HG03108 (cell line): Measurements from ENCODE around the gene ST8SIA1.

Source experiments
- ATAC-seq: cut with Tn5 transposase; IDR thresholded peaks from one replicate; pipeline ENCODE4 v1.9.1; 2021; ENCODE audit warnings: moderate library complexity; ENCODE audit not compliant: unreplicated experiment

The ST8SIA1 gene

DNA sequence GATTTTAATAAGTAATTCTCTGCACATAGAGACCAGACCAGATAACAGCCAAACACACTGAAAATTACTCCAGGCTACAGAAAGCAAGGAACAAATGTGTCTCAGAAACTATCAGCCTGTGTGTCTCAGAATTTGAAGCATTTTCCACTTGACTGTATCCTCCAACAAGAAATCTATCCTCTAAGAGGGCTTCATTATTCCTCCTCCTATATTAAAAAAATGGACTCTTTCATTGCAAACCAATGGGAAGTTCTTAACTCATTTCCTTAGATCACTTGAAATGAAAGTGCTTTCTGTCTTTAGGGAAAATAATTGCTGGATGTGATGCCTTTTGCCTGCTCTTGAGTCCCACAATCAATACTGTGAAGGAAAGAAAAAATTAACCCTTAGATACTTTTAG is 2.3 kb downstream of the ST8SIA1 start:
- no peak for ATAC-seq

- ATAC-seq, result no peak
These were observed 4.9 kb downstream of the ST8SIA1 start for GRCh38 chr12:22329621-22330020.

DNA sequence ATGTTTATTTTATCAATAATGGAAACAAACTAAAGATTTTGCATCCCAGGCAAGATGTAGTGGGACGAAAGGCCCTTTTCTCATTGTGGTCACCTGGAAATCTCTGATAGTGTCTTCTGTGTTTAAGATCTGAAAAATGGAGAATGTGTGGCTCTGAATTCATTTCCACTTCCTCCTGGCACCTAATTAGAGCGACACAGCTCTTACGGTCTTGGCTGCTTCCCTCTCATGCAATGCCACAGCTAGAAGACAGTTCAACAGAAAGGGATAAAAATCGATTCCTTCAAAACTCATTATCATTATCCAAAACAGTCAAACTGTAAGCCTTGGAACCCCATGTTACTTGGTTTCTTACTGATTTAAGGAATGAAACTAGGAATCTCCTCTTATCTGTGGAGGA is 9.3 kb downstream of the ST8SIA1 start:
- ATAC-seq, result no peak

DNA sequence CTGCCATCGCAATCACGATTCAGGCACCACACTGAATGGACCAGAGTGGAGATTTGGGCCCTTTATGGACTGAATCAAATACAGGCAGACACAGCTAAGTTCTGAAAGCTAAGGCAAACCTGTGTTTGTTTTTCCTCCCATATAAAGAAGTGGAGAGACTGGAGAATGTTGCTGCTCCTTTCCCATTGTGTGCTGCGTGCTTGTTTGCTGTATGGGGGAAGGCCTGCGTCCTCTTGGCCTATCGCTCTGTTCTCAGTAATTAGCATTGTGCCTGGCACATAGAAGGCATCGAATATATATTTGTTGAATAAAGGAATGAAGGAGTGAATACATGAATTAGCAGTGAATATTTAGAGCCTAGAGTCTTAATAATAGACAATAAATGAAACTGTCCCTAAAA is 12.4 kb downstream of the ST8SIA1 start:
- ATAC-seq, result no peak

DNA sequence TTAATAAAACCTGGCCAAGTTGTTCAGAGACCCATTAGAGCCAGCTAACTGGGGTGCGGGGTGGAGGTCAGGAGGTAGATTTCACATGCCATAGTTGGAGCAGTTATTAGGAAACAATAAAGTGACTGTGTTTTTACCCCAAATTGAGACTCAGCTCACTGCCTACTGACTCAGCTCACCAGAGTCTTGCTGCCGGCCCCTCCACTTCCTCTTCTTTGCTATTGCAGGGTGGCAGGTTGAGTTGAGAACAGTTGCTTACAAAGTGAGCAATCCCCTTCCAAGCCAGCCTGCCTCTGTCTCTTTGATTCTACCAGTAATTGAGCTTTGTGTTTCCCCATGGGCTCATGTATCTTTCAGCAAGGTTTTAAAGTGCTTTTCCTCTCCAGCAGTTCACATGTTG is 12.9 kb downstream of the ST8SIA1 start:
- ATAC-seq, result no peak

DNA sequence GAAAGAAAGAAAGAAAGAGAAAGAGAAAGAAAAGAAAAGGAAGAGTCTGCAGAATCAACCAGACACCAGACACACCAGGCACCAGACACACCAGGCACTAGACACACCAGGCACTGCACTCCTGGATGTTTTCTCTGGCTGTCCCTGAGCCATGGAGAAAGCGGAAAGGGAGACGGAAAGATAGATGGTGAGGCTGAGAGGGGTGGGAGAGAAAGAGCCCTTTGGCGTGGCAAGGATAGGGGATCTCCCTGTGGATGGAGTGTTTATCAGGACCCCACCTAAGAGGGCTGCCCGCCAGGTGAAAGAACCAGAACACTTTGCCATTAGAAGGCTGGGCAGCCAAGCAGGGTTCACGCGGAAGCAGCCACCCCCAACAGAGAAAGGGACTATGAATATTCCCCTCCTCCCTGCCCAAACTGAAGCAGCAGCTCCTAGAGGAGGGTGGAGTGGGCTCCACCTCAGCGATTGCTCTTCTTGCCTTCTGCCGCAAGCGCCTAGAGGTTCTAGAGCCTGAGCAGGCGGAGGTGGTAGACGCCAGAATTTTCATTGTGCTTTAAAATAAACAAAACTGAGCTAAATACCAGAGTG is 13.4 kb downstream of the ST8SIA1 start:
- ATAC-seq, result no peak

DNA sequence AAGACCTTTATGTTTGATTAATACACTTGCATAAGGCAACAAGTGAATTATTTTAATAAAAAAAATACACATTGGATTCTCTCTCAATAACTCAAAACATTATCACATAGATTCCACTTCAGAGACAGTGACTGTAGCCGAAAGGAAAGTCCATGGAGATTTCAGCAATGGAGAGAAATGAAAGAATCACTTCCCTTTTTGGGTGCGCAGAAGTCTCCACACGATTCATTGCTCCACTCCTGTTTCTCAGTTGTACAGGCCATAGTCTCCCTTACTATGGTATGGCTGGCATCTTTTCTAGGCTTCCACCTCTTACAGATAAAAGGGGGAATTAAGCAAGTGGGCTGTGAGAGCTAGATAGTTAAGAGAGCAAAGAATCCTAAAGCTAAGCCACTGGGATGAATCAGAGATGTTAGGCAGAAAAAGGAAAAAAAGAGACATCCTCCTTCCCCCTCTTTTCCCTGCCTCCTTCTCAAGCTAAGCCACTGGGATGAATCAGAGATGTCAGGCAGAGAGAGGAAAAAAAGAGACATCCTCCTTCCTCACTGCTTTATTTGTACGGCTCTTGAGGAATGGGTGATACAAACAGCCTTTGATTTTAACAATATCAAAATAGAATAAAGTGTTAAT is 16.3 kb downstream of the ST8SIA1 start:
- ATAC-seq, result no peak

GRCh38 chr12:22313963-22314330 is 20.6 kb downstream of the ST8SIA1 start:
- no peak for ATAC-seq

DNA sequence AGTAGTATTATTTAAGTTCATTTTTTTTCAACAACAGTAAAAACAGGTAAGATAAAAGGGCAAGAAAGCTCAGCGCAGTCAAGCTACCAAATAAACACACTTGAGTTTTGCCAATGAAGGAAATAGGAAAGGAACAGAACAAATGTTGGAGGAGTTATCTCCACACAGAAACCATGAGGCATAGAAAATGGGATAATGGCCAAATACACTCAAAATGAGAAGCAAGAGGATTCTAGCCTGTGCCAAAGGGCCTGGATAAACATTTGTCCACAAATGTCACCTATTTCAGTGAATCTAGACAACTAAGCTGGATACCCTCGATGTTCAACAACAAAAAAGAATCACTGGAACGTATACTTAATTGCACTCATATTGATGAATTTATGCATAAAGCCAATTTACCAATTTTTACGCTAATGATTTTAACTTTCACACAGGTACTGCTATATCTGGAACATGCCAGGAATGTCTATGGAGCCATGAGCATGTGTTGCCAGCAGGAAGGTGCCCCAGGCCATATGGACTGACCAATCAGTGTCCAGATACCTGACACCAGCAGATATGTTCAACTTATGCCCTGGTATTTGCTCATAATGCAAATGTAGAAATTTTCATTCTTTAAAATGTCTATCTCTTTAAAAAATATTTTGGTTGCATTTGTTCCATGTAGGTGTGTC is 21.1 kb downstream of the ST8SIA1 start:
- ATAC-seq, result no peak

- ATAC-seq, result no peak
These were observed 22.2 kb downstream of the ST8SIA1 start for GRCh38 chr12:22312336-22312735.

GRCh38 chr12:22310709-22311108 is 23.8 kb downstream of the ST8SIA1 start:
- no peak for ATAC-seq

GRCh38 chr12:22310275-22310674 is 24.2 kb downstream of the ST8SIA1 start:
- no peak for ATAC-seq

GRCh38 chr12:22307811-22308210 is 26.7 kb downstream of the ST8SIA1 start:
- no peak for ATAC-seq

DNA sequence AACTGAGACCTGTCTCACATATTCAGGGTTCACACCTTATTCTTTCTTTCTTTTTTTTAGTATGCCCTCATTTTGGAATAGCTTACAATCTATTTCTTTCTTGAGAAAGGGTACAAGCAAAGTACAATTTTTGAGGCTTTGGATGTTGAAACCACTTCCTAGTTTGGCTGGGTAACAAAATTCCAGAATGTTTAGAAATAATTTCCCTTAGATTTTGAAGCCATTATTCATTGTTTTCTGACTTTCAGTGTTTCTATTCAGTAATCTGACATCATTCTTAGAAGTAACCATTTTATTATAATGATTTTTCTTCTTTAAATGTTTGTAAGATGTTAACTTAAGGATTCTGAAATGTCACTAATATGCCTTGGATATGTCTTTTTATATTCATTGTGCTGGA is 28.2 kb downstream of the ST8SIA1 start:
- ATAC-seq, result no peak

- no peak for ATAC-seq
These were observed 30.2 kb downstream of the ST8SIA1 start for GRCh38 chr12:22304341-22304740.

- ATAC-seq, result no peak
These were observed 35.1 kb downstream of the ST8SIA1 start for GRCh38 chr12:22299294-22299912.

DNA sequence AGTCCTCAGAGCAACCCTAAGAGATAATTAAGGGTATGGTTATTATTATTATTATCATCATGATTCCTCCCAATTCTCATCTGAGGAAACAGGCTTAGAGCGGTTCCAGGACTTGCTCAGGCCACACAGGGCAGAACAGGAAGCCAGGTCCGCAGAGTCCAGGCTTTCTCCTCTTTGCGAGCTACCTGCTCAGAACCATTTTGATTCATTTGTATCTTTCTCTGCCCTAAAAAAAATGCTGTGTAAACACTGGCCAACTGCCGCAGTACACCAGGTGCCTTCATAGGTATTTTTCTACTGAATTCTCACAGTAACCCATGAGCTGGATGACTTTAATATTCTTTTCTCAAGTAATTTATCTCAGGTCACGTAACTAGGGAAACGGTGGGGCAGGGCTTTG is 45.3 kb downstream of the ST8SIA1 start:
- ATAC-seq, result no peak

DNA sequence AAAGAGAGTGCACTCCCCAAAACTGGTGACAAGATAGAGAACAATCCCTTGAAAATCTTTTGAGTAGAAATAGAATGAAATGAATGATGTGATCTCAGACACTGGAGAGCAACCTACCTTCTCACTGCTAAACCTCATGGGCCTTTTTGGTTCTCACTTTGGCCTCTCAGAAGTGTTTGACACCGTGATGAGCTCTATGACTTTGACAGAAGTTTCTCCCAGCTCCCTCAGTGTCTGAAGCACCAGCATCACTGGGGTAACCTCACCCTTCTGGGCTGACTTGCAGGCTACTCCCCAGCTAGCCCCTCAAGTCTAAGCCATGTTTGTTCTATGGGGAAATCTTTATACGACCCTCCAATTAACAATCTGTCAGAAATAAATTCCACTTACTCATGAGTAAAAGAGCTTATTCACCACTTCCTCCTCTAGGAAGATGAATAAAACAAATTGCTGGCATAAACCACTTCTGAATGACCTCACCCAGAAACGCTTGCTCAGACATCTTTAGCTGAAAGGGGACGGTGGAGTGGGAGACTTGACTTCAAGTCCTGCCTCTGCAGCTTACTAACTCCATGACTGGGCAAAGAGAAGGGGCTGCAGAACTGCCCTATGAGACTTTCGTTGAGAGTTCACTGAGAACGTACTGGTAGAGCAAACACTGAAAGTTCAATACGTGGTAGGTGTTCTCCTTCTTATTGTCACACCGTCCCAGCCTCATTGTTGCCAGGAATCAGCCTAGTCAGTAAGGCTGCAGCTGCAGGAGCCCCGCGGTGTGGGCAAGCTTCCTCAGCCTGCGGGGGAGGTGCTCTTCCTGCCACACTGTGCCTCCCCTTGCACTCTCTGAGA is 46.5 kb downstream of the ST8SIA1 start:
- no peak for ATAC-seq

- ATAC-seq, result no peak
These were observed 47.4 kb downstream of the ST8SIA1 start for GRCh38 chr12:22287101-22287500.

GRCh38 chr12:22286569-22286968 is 47.9 kb downstream of the ST8SIA1 start:
- ATAC-seq, result no peak

DNA sequence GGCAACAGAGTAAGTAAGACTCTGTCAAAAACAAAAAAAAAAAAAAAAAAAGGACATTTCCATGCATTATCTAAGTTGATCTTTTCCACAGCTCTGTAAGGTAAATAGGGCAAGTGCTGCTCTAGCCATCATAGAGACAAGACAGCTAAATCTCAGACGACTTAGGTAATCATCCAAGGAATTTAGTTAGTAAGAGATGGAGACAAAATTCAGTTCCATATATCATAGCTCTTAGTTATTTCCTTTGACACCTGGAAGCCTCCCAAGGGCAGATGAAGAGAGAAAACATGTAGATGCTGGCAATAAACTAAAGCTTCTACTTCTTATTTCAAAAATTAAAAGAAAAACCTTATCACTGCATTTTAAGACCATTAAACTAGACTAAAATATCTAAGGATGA is 48.7 kb downstream of the ST8SIA1 start:
- ATAC-seq, result no peak
